ENCODE data around the gene TBX19. TPM values are rescaled to one million over a fixed set of nuclear protein-coding genes. Genes with fewer than 3 reads are reported as not detected.

Gene TBX19
- total and polyA plus RNA-seq, 2 of the 4 experiments (the other 2 are of a cell fraction), result 0.18 to 0.89 TPM

DNA sequence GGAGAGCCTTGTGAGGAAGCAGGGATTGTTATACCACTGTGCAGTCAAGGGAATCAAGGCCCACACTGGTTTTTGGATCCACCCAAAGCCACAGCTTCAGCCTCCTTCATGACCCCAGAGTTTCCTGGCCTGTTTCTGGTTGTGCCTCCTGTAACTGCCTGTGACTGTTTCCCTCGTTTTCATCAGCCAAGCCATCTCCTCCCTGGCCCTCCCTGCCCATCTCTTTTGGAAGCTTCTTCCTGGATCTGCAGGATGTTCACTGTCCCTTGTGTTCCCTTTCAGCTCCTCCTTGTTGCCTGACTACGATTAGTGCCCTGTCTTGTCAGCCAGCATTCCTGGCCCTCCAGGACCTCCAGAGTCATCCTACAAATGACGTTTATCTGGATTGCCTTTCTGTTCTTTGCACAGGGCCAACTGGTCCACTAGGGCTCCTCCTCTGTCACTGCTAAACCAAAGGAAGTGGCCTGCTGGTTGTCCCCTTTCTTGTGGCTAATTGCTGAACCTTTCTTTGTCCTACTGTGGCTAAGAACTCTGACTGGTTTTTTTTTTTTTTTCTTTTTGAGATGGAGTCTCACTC lies 37.0 kb upstream of the TBX19 start:
- Histone ChIP-seq H2BK15ac (ENCODE audit: low read depth, low read length) (no peak overlapping the region), H3K4me1 (ENCODE audit: control insufficient read depth, insufficient read depth, low read length) (peaks cover 6% of the 10 kb centered on the region; the same call in 1 of the 2 replicates), H3K4ac (ENCODE audit: low read depth, low read length) (no peak overlapping the region), H2AFZ (replicated peaks; ENCODE audit: low read length, poor library complexity) (no peak overlapping the region), H3K4me3 (ENCODE audit: insufficient read depth, low read depth, low read length) (no peak overlapping the region), H2BK5ac (ENCODE audit: low read depth, low read length, poor library complexity, severe bottlenecking) (no peak overlapping the region), H4K5ac (ENCODE audit: low read depth, low read length) (no peak overlapping the region), H4K20me1 (ENCODE audit: insufficient read depth, low read length) (no peaks in the 10 kb centered on the region), H2AK5ac (ENCODE audit: low read depth, low read length) (no peak overlapping the region), H4K91ac (ENCODE audit: insufficient read depth, low read depth, low read length) (no peak overlapping the region), H3K18ac (ENCODE audit: low read depth, low read length) (no peak overlapping the region), H2BK120ac (ENCODE audit: low read depth, low read length) (no peak overlapping the region), H3K27ac (ENCODE audit: insufficient read depth, low read length) (peak overlapping the region; percentile 31; the same call in 1 of the 2 replicates), H3K27me3 (ENCODE audit: control insufficient read depth, insufficient read depth, low read length) (no peaks in the 10 kb centered on the region), H3K4me2 (ENCODE audit: low read depth, low read length) (no peak overlapping the region; the same call in 1 of the 2 replicates), H3K36me3 (ENCODE audit: control insufficient read depth, insufficient read depth, low read length) (peaks cover 19% of the 10 kb centered on the region), H2BK20ac (ENCODE audit: low read depth, low read length) (no peak overlapping the region), H3K9me3 (ENCODE audit: control insufficient read depth, insufficient read depth, low read length) (no peaks in the 10 kb centered on the region), H3K23ac (ENCODE audit: low read depth, low read length) (no peak overlapping the region), H3K56ac (ENCODE audit: extremely low read depth, insufficient read depth, low read length) (no peak overlapping the region), H3K14ac (replicated peaks; ENCODE audit: low read depth, low read length) (no peak overlapping the region), H3K9me1 (ENCODE audit: insufficient read depth, low read length) (peaks cover 9% of the 10 kb centered on the region), H3K79me1 (ENCODE audit: low read depth in 1 of 2, low read length in 2 of 2) (peaks cover 9 to 17% of the 10 kb centered on the region in 2 experiments; a peak in 3 of 4 replicates), H2AK9ac (replicated peaks; ENCODE audit: low read depth, low read length, poor library complexity) (no peak overlapping the region), H4K8ac (ENCODE audit: low read depth in 2 of 2, low read length in 2 of 2) (no peak overlapping the region), H3K9ac (ENCODE audit: low read depth, low read length) (no peak overlapping the region)
- no peak for TF ChIP-seq CEBPB (IDR thresholded peaks at IDR 0.05; ENCODE audit: low read depth, low read length)
- no peak for TF ChIP-seq MAZ (IDR thresholded peaks at IDR 0.05; ENCODE audit: borderline replicate concordance, low read depth, low read length)
- no peak for TF ChIP-seq RAD21 (IDR thresholded peaks at IDR 0.05; ENCODE audit: low read length)
- no peak for TF ChIP-seq MXI1 (IDR thresholded peaks at IDR 0.05; ENCODE audit: borderline replicate concordance, low read depth, low read length)
- no peak for TF ChIP-seq RCOR1 (IDR thresholded peaks at IDR 0.05; ENCODE audit: insufficient replicate concordance, low read length)
- TF ChIP-seq, protein P1, sequence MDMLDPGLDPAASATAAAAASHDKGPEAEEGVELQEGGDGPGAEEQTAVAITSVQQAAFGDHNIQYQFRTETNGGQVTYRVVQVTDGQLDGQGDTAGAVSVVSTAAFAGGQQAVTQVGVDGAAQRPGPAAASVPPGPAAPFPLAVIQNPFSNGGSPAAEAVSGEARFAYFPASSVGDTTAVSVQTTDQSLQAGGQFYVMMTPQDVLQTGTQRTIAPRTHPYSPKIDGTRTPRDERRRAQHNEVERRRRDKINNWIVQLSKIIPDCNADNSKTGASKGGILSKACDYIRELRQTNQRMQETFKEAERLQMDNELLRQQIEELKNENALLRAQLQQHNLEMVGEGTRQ (IDR thresholded peaks at IDR 0.05; ENCODE audit: low read depth, low read length), result no peak
- TF ChIP-seq, protein P2, sequence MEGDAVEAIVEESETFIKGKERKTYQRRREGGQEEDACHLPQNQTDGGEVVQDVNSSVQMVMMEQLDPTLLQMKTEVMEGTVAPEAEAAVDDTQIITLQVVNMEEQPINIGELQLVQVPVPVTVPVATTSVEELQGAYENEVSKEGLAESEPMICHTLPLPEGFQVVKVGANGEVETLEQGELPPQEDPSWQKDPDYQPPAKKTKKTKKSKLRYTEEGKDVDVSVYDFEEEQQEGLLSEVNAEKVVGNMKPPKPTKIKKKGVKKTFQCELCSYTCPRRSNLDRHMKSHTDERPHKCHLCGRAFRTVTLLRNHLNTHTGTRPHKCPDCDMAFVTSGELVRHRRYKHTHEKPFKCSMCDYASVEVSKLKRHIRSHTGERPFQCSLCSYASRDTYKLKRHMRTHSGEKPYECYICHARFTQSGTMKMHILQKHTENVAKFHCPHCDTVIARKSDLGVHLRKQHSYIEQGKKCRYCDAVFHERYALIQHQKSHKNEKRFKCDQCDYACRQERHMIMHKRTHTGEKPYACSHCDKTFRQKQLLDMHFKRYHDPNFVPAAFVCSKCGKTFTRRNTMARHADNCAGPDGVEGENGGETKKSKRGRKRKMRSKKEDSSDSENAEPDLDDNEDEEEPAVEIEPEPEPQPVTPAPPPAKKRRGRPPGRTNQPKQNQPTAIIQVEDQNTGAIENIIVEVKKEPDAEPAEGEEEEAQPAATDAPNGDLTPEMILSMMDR (conservative IDR thresholded peaks at IDR 0.05; ENCODE audit: low read depth, low read length), result no peak
- TF ChIP-seq SMC3 (IDR thresholded peaks at IDR 0.05; ENCODE audit: low read depth, low read length), result no peak
- no peak for TF ChIP-seq RFX5 (IDR thresholded peaks at IDR 0.05; ENCODE audit: low read depth, low read length)
- no peak for TF ChIP-seq CHD1 (IDR thresholded peaks at IDR 0.05; ENCODE audit: low read depth, low read length)
- no TSS peak for BruUV-seq (replicated peaks)
- no peak for ATAC-seq (ENCODE audit: low read depth)
- 20% methylated on average over 1 of the region's 3 CpGs; no CpG with 5 or more reads in 1 of the 2 experiments for WGBS, 2 experiments (ENCODE audit: extremely low coverage in 2 of 2, insufficient read length in 1 of 2)
- ChIA-PET POLR2A (ENCODE audit: unreplicated experiment) (no interaction called here), CTCF (no interaction called here)
- dilution Hi-C loops (cut with HindIII; ENCODE audit: low sequenced_read_pairs, unreplicated experiment) (no loop called here), intact Hi-C loops (cut with micrococcal nuclease) (no loop called here), in situ Hi-C loops (cut with MboI; ENCODE audit: low sequenced_read_pairs) (no loop called here)
- no peak for DNase-seq
